IPS-20b (cell line): Measurements from ENCODE around the gene LDLRAP1.
"Not testable (repeated sequence)": the region's sequence is repeated elsewhere in the genome, so short reads cannot be mapped to it uniquely, and the experiment has no call there.

Experiments used
- H3K27ac ChIP-seq: one replicate; pipeline ENCODE4 v1.5.1; 2013; ENCODE audit warnings: low read length
- H3K27me3 ChIP-seq: 2 replicates; pipeline ENCODE4 v1.6.1; 2013; ENCODE audit warnings: mild to moderate bottlenecking, low read length, inconsistent platforms; ENCODE audit not compliant: insufficient read depth
- H3K36me3 ChIP-seq: 2 replicates; pipeline ENCODE4 v1.6.1; 2013; ENCODE audit warnings: low read depth, mild to moderate bottlenecking, inconsistent platforms, low read length, moderate library complexity; ENCODE audit not compliant: insufficient read depth
- H3K4me1 ChIP-seq: 2 replicates; pipeline ENCODE4 v1.6.1; 2013; ENCODE audit warnings: mild to moderate bottlenecking, control low read depth, inconsistent platforms, low read length, moderate library complexity; ENCODE audit not compliant: insufficient read depth
- H3K4me3 ChIP-seq: 2 replicates; pipeline ENCODE4 v1.5.1; 2013; ENCODE audit warnings: mild to moderate bottlenecking, low read length, inconsistent platforms
- H3K9ac ChIP-seq: 2 replicates; pipeline ENCODE4 v1.6.1; 2013; ENCODE audit warnings: low read depth, mild to moderate bottlenecking, inconsistent platforms, low read length, moderate library complexity
- H3K9me3 ChIP-seq: 2 replicates; pipeline ENCODE4 v1.6.1; 2013; ENCODE audit warnings: mild to moderate bottlenecking, low read depth, low read length, inconsistent platforms; ENCODE audit not compliant: insufficient read depth

Gene LDLRAP1

GRCh38 chr1:25543425-25544242 lies at the start of gene LDLRAP1:
Gene LDLRAP1, plus strand, starts transcription at chr1:25543606. Its CDS starts 93 bp downstream, at chr1:25543699.
- Histone ChIP-seq H3K36me3 (no peaks in the 10 kb centered on the region), H3K4me1 (peaks cover 4% of the 10 kb centered on the region; the same call in 1 of the 2 replicates), H3K27me3 (peaks cover 17% of the 10 kb centered on the region), H3K4me3 (peak within 1 kb of the TSS; percentile 58), H3K27ac (no peak within 1 kb of the TSS), H3K9ac (peak within 1 kb of the TSS; percentile 24), H3K9me3 (no peaks in the 10 kb centered on the region)

GRCh38 chr1:25494952-25495351 lies 48.5 kb upstream of the LDLRAP1 start:
- H3K27me3 ChIP-seq = no peaks in the 10 kb centered on the region
- no peak overlapping the region for H3K9ac ChIP-seq
- no peak overlapping the region for H3K27ac ChIP-seq
- H3K9me3 ChIP-seq = no peaks in the 10 kb centered on the region
- no peak overlapping the region for H3K4me3 ChIP-seq
- peaks cover 29% of the 10 kb centered on the region for H3K36me3 ChIP-seq
- no peaks in the 10 kb centered on the region for H3K4me1 ChIP-seq

- Histone ChIP-seq H3K27ac (no peak overlapping the region), H3K36me3 (peaks cover 24% of the 10 kb centered on the region), H3K4me3 (no peak overlapping the region), H3K4me1 (peaks cover 17% of the 10 kb centered on the region), H3K9ac (no peak overlapping the region), H3K9me3 (no peaks in the 10 kb centered on the region), H3K27me3 (no peaks in the 10 kb centered on the region)
These were observed 42.7 kb upstream of the LDLRAP1 start for GRCh38 chr1:25500694-25501093.

- Histone ChIP-seq H3K9ac (no peak overlapping the region), H3K9me3 (no peaks in the 10 kb centered on the region), H3K27me3 (no peaks in the 10 kb centered on the region), H3K36me3 (peaks cover 20% of the 10 kb centered on the region), H3K4me1 (peaks cover 22% of the 10 kb centered on the region), H3K4me3 (no peak overlapping the region), H3K27ac (no peak overlapping the region)
These were observed 42.0 kb upstream of the LDLRAP1 start for GRCh38 chr1:25501235-25502058.

GRCh38 chr1:25502957-25503356 lies 40.4 kb upstream of the LDLRAP1 start:
- Histone ChIP-seq H3K36me3 (peaks cover 13% of the 10 kb centered on the region), H3K27me3 (no peaks in the 10 kb centered on the region), H3K9ac (no peak overlapping the region), H3K9me3 (no peaks in the 10 kb centered on the region), H3K27ac (no peak overlapping the region), H3K4me1 (peaks cover 22% of the 10 kb centered on the region), H3K4me3 (no peak overlapping the region)

- H3K9ac ChIP-seq = no peak overlapping the region
- H3K9me3 ChIP-seq = no peaks in the 10 kb centered on the region
- peaks cover 5% of the 10 kb centered on the region; the same call in 1 of the 2 replicates for H3K36me3 ChIP-seq
- H3K27me3 ChIP-seq = no peaks in the 10 kb centered on the region
- H3K4me1 ChIP-seq = peaks cover 22% of the 10 kb centered on the region
- no peak overlapping the region for H3K27ac ChIP-seq
- no peak overlapping the region for H3K4me3 ChIP-seq
These were observed 39.6 kb upstream of the LDLRAP1 start for GRCh38 chr1:25503551-25504426.

- Histone ChIP-seq H3K9ac (no peak overlapping the region), H3K4me1 (peaks cover 22% of the 10 kb centered on the region), H3K27me3 (no peaks in the 10 kb centered on the region), H3K27ac (no peak overlapping the region), H3K36me3 (no peaks in the 10 kb centered on the region), H3K4me3 (no peak overlapping the region), H3K9me3 (no peaks in the 10 kb centered on the region)
These were observed 38.5 kb upstream of the LDLRAP1 start for GRCh38 chr1:25504706-25505595.

- Histone ChIP-seq H3K9ac (peak overlapping the region; percentile 22; the same call in 1 of the 2 replicates), H3K27me3 (no peaks in the 10 kb centered on the region), H3K36me3 (no peaks in the 10 kb centered on the region), H3K27ac (peak overlapping the region; percentile 32), H3K9me3 (no peaks in the 10 kb centered on the region), H3K4me1 (peaks cover 22% of the 10 kb centered on the region), H3K4me3 (peak overlapping the region; percentile 51; the same call in 1 of the 2 replicates)
These were observed 37.6 kb upstream of the LDLRAP1 start for GRCh38 chr1:25505656-25506385.

- Histone ChIP-seq H3K4me1 (peaks cover 22% of the 10 kb centered on the region), H3K4me3 (peak overlapping the region; percentile 51; the same call in 1 of the 2 replicates), H3K9ac (peak overlapping the region; percentile 22; the same call in 1 of the 2 replicates), H3K27ac (peak overlapping the region; percentile 32)
- not testable (repeated sequence) for H3K27me3 ChIP-seq, H3K9me3 ChIP-seq, H3K36me3 ChIP-seq
These were observed 36.6 kb upstream of the LDLRAP1 start for GRCh38 chr1:25506566-25507463.
